Activated CD4-positive, alpha-beta memory T cell treated with anti-CD3 and anti-CD28 coated beads, Interleukin-2, amount 10 ng/mL, durations not matched to agents 7 days and 5 days (primary cell): ENCODE results near the gene LCN9. TPM values are rescaled to one million over a fixed set of nuclear protein-coding genes. Genes with fewer than 3 reads are reported as not detected.

ENCODE experiments used
- CTCF ChIA-PET: fragments of 350-600 bp; sonication (Branson Sonifier 250); formaldehyde crosslinking; loops from one replicate; lab custom pipeline; 2021; ENCODE audit warnings: antibody characterized with exemption, inconsistent platforms; lab: Charles Lee
- POLR2A ChIA-PET: fragments of 350-600 bp; sonication (Branson Sonifier 250); formaldehyde crosslinking; loops from one replicate; lab custom pipeline; 2021; ENCODE audit warnings: antibody characterized with exemption; lab: Charles Lee
- DNase-seq: peaks from one replicate; pipeline ENCODE4 v3.0.0-alpha.2; 2020
- H3K27ac Mint-ChIP-seq: one replicate; pipeline ENCODE4 v1.8.0; 2021; ENCODE audit warnings: mild to moderate bottlenecking, mixed read lengths
- H3K27me3 Mint-ChIP-seq: one replicate; pipeline ENCODE4 v1.8.0; 2021; ENCODE audit warnings: mixed read lengths
- H3K36me3 Mint-ChIP-seq: one replicate; pipeline ENCODE4 v1.8.0; 2021; ENCODE audit warnings: low read depth, mixed read lengths
- H3K4me1 Mint-ChIP-seq: one replicate; pipeline ENCODE4 v1.8.0; 2021; ENCODE audit warnings: mixed read lengths
- H3K4me3 Mint-ChIP-seq: one replicate; pipeline ENCODE4 v1.8.0; 2021; ENCODE audit warnings: mild to moderate bottlenecking, mixed read lengths
- H3K9me3 Mint-ChIP-seq: one replicate; pipeline ENCODE4 v1.8.0; 2021; ENCODE audit warnings: mixed read lengths
- total RNA-seq, 2 experiments: library from RNA; stranded (reverse); gene quantifications; one replicate each; pipeline ENCODE4 v1.2.3, GENCODE V29; 2021

The LCN9 gene, protein sequence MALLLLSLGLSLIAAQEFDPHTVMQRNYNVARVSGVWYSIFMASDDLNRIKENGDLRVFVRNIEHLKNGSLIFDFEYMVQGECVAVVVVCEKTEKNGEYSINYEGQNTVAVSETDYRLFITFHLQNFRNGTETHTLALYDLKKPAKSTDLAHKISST
- not detected for total RNA-seq

DNA sequence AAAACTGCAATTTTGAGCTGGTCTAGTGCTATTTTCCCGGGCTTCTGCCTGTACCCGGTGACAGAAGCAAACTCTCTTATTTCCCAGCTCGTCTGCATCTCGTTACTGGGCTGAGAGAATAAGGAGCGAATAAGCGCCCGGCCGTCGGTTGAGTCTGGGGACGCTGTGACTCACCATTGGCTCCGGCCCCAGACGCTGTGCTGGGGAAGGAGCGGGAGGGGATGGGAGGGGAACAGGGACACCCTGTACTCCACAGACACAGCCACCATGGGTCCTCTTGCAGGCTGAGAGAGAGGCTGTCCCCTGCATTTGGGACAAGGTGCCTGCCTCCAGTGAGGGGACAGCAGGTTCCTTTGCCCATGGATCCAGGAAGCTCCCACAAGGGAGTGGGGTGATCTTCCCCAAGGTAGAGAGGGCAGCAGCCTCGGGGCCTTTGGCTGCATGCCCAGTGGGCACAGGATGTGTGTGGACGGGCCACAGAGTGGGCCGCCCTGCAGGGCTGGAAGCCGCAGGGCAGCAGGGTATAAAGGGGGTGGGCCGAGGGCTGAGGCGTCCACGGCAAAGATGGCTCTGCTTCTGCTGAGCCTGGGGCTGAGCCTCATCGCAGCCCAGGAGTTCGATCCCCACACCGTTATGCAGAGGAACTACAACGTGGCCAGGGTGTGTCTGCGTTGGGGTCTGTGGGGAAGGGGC, at the start of gene LCN9:
LCN9 (plus strand) TSS at position 552 of the 693 bp plus-strand sequence; CDS start at position 565, 13 bp downstream.
- Mint-ChIP-seq H3K9me3 (no peaks in the 10 kb centered on the region), H3K27me3 (no peaks in the 10 kb centered on the region), H3K4me3 (no peak within 1 kb of the TSS), H3K36me3 (no peaks in the 10 kb centered on the region), H3K4me1 (no peaks in the 10 kb centered on the region), H3K27ac (no peak within 1 kb of the TSS)
- CTCF ChIA-PET = no interaction called here
- POLR2A ChIA-PET = no interaction called here
- DNase-seq = no peak

DNA sequence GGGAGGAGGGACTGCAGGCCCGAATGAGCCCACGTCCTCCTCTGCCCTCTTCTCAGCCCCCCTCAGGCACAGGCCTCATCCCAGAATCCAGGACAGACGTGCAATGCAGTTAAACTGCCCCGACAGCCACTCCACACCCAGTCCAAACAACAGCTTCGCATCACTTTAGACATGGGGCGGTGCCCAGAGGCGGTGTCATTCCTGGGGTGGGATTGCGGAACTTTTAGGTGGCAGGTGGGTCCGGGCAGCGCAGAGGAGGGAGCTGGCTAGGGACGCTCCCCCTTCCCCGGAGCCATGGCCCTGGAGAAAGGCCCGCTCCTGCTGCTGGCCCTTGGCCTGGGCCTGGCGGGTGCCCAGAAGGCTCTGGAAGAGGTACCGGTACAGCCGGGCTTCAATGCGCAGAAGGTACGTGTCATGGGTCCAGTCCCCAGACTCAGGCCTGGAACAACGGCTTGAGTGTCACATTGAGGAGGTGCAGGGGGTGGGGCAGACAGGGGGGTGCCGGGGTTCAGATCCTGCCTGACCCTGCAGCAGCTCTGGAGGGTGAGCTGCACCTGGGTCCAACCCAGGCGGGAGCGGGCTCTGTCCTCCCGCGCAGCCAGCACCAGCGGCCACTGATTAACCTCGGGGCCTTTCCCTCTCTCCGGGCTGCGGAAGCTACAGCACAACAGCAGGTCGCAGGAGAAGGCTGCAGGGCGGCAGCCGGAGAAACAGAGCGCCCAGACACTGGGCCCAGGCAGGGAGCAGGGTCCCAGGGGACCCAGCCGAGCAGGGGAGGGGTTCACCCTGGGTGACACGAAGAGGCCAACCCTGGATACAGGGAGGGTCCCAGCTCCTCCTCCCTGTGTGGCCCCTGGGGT, 48.9 kb upstream of the LCN9 start:
- CTCF ChIA-PET = no interaction called here
- no peaks in the 10 kb centered on the region for H3K9me3 Mint-ChIP-seq

DNA sequence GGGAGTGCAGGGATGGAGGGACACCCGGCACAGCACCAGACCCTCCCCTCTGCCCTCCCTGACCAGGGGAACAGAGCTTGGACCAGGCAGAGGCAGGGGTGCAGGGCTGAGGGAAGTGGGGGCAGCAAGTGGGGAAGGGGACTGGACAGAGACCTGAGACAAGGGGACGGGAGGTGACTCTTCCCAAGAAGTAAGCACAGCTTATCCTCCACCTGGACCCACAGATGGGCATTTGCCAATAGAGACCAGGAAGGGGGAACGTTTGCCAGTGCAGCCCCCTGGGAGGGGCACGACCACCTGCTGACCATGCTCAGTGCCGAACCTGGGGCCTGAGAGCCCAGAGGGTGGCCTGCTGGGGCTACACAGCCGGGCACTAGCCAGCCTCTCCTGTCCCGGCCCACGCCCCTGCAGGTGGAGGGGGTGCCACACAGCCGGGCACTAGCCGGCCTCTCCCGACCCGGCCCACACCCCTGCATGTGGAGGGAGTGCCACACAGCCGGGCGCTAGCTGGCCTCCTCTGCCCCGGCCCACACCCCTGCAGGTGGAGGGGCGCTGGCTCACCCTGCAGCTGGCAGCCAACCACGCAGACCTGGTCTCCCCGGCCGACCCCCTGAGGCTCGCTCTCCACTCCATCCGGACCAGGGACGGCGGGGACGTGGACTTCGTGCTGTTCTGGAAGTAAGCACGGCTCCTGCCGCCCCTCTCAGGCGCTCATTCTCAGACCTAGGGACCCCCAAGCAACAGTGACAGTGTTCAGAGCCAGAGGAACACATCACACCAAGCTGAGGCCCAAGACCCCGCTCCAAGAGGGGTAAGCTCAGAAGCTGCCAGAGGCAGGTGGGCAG, 48.1 kb upstream of the LCN9 start:
- CTCF ChIA-PET = interaction anchor here (1.7 kb wide), 1 partner anchor 14 kb away, joined by 4 read pairs; no protein-coding TSS in a partner anchor
- Mint-ChIP-seq H3K4me1 (no peaks in the 10 kb centered on the region), H3K9me3 (no peaks in the 10 kb centered on the region), H3K27me3 (no peaks in the 10 kb centered on the region), H3K27ac (no peak overlapping the region), H3K36me3 (no peaks in the 10 kb centered on the region), H3K4me3 (no peak overlapping the region)
- no peak for DNase-seq
- POLR2A ChIA-PET = no interaction called here

More for the DNA sequence above, 48.9 kb upstream of the LCN9 start:
- Mint-ChIP-seq H3K27me3 (no peaks in the 10 kb centered on the region), H3K36me3 (no peaks in the 10 kb centered on the region), H3K27ac (no peak overlapping the region), H3K4me1 (no peaks in the 10 kb centered on the region), H3K4me3 (no peak overlapping the region)
- no peak for DNase-seq
- POLR2A ChIA-PET = no interaction called here

DNA sequence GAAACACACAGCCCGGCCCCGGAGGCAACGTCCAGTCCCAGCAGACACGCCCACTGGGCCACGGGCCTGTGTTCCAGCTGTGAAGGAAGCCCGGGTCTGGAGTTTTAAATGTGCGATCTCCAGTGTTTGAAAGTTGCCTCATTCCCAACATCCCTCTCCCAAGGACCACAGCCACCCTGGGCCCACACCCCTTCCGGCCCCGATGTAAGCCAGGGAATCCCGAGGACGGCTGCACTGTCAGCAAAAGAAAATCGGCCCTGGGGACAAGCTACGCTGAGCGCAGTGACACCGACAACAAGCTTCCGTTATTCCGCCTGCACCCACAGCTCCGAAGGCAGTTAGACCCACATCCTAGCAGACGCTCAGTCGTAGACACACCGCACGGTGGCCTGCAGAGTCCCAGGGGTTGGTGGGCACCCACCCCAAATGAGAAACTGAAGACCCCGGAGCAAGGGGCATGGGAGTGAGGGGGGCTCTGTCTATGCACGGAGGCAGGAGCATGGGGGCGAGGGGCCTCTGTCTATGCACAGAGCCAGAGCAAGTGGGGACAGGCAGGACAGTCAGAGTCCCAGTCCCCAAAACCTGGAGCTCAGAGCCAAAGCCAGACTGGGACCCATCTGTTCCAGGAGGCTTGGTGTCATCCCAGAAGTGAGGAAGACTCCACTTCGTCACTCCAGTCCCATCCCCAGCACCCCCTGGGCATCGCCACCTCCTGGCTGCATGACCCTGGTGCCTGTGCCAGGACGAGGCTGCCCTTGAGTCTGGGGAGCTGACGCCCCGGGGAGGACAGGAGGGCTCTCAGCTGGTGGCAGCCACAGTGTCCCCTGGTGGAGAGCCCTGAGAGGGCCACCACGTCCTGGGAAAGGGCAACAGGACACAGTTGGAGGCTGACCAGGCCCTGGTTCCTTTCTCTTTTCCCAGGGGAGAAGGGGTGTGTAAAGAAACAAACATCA, 47.2 kb upstream of the LCN9 start:
- no peak for DNase-seq
- Mint-ChIP-seq H3K36me3 (no peaks in the 10 kb centered on the region), H3K27ac (no peak overlapping the region), H3K4me3 (no peak overlapping the region), H3K9me3 (no peaks in the 10 kb centered on the region), H3K27me3 (no peaks in the 10 kb centered on the region), H3K4me1 (no peaks in the 10 kb centered on the region)
- ChIA-PET CTCF (interaction anchor here (1.7 kb wide), 1 partner anchor 15 kb away, joined by 4 read pairs; no protein-coding TSS in a partner anchor), POLR2A (no interaction called here)

DNA sequence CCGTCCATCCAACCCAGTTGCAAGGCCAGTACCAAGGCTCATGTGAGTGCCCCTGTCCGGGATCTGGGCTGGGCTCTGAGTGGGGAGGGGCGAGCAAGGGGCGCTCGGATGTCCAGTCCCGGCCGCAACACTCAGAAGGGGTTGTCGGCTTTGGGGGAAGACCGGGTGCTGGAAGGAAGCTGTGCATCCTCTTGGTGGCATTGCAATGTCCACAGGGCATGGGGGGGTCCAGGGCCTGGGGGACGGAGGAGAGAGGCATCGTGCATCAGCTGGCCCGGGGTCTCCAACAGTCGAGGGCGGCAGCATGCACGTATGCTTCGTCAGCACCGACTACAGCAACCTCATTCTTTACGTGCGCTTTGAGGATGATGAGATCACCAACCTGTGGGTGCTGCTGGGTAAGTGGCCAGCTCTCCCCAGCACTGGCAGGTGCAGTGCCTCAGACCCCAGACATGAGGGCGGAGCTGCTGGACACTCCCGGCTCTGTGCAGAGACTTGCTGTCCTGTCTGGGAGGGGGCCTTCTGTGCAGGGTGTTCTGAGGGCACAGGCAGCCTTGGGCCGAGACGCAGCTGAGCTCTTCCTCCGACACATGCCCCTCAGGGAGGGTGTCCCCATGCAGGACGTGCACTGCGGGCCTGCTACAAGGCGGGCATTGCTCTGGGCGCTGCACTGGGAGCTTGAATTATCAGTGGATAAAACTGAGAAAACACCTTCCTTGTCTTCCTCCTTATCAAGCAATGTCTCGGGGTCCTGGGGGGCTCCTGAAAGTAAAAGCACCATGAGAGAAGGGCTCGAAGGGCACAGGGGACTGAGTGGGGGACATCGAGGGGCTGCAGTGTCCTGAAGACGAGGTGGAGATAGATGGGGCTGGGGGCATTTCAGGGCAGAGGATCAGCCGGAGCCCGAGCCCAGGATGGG, 46.2 kb upstream of the LCN9 start:
- Mint-ChIP-seq H3K36me3 (no peaks in the 10 kb centered on the region), H3K4me3 (no peak overlapping the region), H3K27me3 (no peaks in the 10 kb centered on the region), H3K9me3 (no peaks in the 10 kb centered on the region), H3K27ac (no peak overlapping the region), H3K4me1 (no peaks in the 10 kb centered on the region)
- DNase-seq = no peak
- POLR2A ChIA-PET = no interaction called here
- CTCF ChIA-PET = interaction anchor here (1.7 kb wide), 1 partner anchor 16 kb away, joined by 4 read pairs; no protein-coding TSS in a partner anchor

DNA sequence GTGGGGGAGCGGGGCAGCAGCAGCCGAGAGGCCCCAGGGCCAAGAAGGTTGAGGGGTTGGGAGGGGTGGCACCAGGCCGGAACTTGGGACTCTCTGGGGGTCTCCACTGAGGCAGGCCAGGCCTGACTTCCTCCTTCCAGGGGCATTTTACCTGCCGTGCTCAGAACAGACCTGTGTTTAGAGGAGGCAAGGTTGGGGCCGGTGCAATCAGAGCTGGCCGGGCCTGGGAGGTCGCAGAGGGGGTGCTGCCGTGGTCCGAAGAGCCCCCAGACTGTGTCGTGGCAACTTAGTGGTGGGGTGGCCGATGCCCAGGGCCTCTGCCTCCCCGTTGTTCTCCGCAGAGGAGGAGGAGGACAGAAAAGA, 45.6 kb upstream of the LCN9 start:
- no peak for DNase-seq
- H3K27ac Mint-ChIP-seq = no peak overlapping the region
- H3K36me3 Mint-ChIP-seq = no peaks in the 10 kb centered on the region
- CTCF ChIA-PET = no interaction called here
- no peak overlapping the region for H3K4me3 Mint-ChIP-seq
- H3K9me3 Mint-ChIP-seq = no peaks in the 10 kb centered on the region
- POLR2A ChIA-PET = no interaction called here
- H3K27me3 Mint-ChIP-seq = no peaks in the 10 kb centered on the region
- H3K4me1 Mint-ChIP-seq = no peaks in the 10 kb centered on the region

DNA sequence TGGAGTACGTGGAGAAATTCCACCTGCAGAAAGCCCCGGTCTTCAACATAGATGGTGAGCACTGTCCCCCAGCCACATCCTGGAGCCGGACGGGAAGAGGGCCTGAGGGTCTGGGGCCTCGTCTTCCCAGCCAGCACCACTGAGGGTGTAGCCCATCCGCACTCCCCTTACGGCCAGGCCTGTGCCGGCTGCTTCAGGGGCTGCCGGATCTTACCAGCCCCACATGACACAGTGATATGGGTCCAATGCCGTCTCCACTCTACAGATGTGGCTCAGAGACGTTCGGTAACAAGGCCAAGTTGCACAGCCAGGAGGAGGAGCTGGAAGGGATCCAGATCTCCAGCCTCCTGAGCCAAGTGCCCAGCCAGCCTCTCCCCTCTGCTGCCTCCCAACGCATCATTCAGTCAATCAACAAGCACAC, 45.1 kb upstream of the LCN9 start:
- H3K9me3 Mint-ChIP-seq = no peaks in the 10 kb centered on the region
- H3K4me3 Mint-ChIP-seq = no peak overlapping the region
- H3K27ac Mint-ChIP-seq = no peak overlapping the region
- DNase-seq = no peak
- no peaks in the 10 kb centered on the region for H3K36me3 Mint-ChIP-seq
- no peaks in the 10 kb centered on the region for H3K27me3 Mint-ChIP-seq
- POLR2A ChIA-PET = no interaction called here
- CTCF ChIA-PET = no interaction called here
- no peaks in the 10 kb centered on the region for H3K4me1 Mint-ChIP-seq

DNA sequence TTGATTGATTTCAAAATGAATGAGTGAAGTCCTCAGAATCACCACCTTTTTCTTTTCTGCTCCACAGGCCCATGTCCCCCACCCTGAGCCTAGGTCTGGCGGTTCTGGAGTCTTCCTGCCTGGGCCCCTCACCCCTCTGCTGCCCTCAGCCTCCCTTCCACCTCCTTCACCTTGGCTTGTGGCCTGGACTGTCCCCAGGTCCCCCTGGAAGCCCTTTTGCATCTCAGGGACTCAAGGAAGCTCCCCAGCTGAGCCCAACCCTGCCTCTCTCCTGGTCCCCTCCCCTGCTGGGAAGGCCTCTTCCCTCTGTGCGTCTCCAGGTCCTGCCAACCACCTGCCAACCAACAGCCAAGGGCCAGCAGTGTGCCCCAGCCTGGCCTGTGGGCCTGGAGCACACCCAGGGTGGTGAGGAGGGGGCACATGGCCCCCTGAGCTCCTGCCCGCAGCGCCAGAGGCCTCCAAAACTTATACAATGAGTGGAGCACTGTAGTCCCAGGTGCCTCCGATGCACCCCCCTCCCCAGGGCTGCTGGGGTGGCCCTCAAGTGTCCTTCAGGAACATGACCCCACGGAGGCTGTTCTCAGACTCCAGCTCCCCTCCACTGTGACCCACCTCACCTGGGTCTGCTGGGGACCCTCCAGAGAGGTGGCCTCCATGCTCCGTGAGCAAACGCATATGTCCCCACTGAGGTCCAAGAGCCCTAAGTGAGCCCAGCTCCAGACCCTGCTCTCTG, 44.1 kb upstream of the LCN9 start:
- CTCF ChIA-PET = no interaction called here
- Mint-ChIP-seq H3K27ac (no peak overlapping the region), H3K27me3 (no peaks in the 10 kb centered on the region), H3K36me3 (no peaks in the 10 kb centered on the region), H3K4me3 (no peak overlapping the region), H3K4me1 (no peaks in the 10 kb centered on the region), H3K9me3 (no peaks in the 10 kb centered on the region)
- POLR2A ChIA-PET = no interaction called here
- DNase-seq = no peak

DNA sequence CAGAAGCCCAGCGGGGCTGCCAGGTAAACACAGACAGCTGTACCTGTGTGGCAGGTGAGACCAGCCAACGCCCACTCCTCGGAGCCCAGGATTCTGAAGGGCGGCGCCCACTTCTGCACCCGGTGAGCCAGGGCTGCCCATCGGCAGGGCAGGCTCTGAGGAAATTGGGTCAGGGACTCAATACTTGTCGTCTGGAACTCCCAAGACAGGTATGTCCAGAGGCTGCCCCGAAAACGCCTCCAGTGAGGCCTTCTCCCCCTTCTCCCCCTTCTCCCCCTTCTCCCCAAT, 43.6 kb upstream of the LCN9 start:
- POLR2A ChIA-PET = no interaction called here
- Mint-ChIP-seq H3K36me3 (no peaks in the 10 kb centered on the region), H3K9me3 (no peaks in the 10 kb centered on the region), H3K27me3 (no peaks in the 10 kb centered on the region), H3K27ac (no peak overlapping the region), H3K4me1 (no peaks in the 10 kb centered on the region), H3K4me3 (no peak overlapping the region)
- CTCF ChIA-PET = no interaction called here
- no peak for DNase-seq

DNA sequence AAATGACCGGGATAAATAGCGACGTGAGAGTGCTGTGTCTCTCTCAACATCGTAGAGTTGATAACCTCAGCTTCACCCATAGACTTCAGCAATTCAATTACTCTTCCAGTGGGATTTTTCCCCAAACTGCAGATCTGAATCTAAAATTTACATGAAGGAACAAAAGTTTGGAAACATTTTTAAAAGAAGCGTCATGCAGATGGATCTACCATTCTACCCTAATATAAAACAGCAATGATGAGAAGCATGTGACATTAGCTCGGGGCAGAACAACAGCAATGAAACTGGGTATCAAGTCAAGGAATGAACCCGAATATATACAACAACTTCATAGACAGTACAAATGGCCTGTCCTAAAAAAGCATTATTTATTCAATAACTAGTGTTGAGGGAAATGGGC, 42.6 kb upstream of the LCN9 start:
- CTCF ChIA-PET = no interaction called here
- H3K4me3 Mint-ChIP-seq = no peak overlapping the region
- H3K36me3 Mint-ChIP-seq = no peaks in the 10 kb centered on the region

DNA sequence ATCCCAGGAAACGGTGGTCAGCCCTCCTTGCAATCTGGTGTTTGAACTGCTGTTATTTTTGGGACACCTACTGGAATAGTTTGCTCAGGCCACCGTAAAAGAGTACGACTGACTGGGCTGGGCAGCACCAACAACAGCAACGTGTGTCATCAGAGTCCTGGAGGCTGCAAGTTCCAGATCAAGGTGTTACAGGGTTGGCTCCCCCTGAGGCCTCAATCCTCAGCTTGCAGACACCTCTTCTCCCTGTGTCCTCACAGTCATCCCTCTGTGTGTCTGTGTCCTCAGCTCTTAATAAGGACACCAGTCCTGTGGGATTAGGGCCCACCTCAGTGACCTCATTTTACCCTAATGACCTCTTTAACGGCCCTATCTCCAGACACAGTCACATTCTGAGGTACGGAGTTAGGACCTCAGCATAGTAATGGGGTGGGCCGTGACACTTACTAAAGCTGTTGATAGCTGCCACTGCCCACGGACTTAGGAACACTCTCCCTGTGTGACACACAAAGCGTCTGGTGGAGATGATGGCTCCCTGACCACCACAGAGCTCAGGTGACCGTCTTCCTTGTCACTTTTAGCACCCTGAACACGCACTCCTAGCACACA, 40.6 kb upstream of the LCN9 start:
- DNase-seq = no peak
- Mint-ChIP-seq H3K27me3 (no peaks in the 10 kb centered on the region), H3K4me3 (no peak overlapping the region), H3K27ac (no peak overlapping the region), H3K9me3 (no peaks in the 10 kb centered on the region), H3K36me3 (no peaks in the 10 kb centered on the region), H3K4me1 (no peaks in the 10 kb centered on the region)
- ChIA-PET CTCF (no interaction called here), POLR2A (no interaction called here)

More for the DNA sequence above, 42.6 kb upstream of the LCN9 start:
- DNase-seq = no peak
- H3K27me3 Mint-ChIP-seq = no peaks in the 10 kb centered on the region
- H3K4me1 Mint-ChIP-seq = no peaks in the 10 kb centered on the region
- POLR2A ChIA-PET = no interaction called here
- H3K27ac Mint-ChIP-seq = no peak overlapping the region
- no peaks in the 10 kb centered on the region for H3K9me3 Mint-ChIP-seq
